Measurements from ENCODE around the gene CXCR1.
A peak's percentile ranks its signal among the peaks of the same experiment; 100 is the strongest.
"Not testable (repeated sequence)": the region's sequence is repeated elsewhere in the genome, so short reads cannot be mapped to it uniquely, and the experiment has no call there.

The CXCR1 gene

DNA sequence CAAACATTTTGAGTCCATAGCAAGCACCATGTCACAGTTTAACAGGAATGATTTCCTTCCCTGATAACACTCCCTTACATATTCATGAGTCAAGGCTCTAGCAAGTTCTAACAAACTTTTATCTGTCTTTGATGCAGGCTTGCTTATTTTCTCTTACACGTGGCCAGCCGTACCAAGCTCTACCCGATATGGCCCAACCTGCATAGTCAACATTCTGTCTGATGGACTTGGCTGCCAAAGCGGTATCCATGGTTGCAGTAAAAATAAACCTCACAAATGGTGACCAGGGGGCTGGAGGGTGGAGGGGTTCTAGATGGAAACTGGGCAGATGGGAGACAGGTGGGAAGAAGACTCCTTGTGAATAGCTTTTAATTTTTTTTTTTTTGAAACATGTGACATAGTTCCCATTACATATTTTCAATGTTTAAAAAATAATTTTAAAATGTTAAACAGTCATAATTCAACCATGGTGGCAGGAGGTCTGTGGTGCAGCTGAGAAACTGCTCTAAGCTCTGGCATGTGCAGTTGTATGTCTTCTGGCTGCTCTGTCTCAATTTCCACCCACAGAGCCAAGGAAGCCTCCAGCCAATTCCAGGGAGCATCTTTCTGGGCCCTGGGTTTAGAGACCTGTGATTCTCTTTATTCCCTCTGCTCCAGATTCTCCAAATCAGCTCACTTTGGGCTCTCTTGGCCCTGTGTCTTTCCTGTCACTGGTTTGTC is 20.7 kb upstream of the CXCR1 start:
- Histone ChIP-seq H3K9me3 (ENCODE audit: control insufficient read depth in 1 of 2, low read length in 2 of 2) (no peaks in the 10 kb centered on the region), H3K4me3 (ENCODE audit: low read depth in 1 of 2, low read length in 2 of 2) (no peak overlapping the region), H3K4me1 (ENCODE audit: control insufficient read depth in 1 of 2, insufficient read depth in 2 of 2, low read length in 2 of 2) (peaks cover 0 to 4% of the 10 kb centered on the region in 2 donors), H3K9ac (ENCODE audit: low read depth in 1 of 2, low read length in 2 of 2) (no peak overlapping the region), H3K27ac (ENCODE audit: low read depth, low read length) (no peak overlapping the region), H3K27me3 (ENCODE audit: control insufficient read depth in 1 of 2, insufficient read depth in 2 of 2, low read length in 2 of 2) (no peaks in the 10 kb centered on the region), H3K36me3 (ENCODE audit: control insufficient read depth in 1 of 2, insufficient read depth in 2 of 2, low read length in 2 of 2) (no peaks in the 10 kb centered on the region)

DNA sequence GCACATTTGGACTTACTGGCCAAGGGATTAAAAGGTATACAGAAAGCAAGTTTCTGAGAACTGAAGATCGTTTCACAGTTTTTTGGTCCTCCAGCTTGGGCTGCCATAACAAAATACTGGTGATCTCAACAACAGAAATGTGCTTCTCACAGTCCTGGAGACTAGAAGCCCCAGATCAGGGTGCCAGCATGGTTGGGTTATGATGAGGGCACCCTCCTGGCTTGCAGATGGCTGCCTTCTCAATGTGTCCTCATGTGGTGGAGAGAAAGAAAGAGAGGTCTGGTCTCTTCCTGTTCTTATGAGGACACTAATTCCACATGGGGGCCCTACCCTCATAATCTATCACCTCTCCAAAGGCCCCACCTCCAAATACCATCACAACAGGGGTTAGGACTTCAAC is 20.1 kb upstream of the CXCR1 start:
- H3K36me3 ChIP-seq (ENCODE audit: control insufficient read depth in 1 of 2, insufficient read depth in 2 of 2, low read length in 2 of 2): no peaks in the 10 kb centered on the region
- H3K9me3 ChIP-seq (ENCODE audit: control insufficient read depth in 1 of 2, low read length in 2 of 2): no peaks in the 10 kb centered on the region
- H3K4me1 ChIP-seq (ENCODE audit: control insufficient read depth in 1 of 2, insufficient read depth in 2 of 2, low read length in 2 of 2): peaks cover 0 to 4% of the 10 kb centered on the region in 2 donors
- no peaks in the 10 kb centered on the region for H3K27me3 ChIP-seq (ENCODE audit: control insufficient read depth in 1 of 2, insufficient read depth in 2 of 2, low read length in 2 of 2)
- H3K4me3 ChIP-seq (ENCODE audit: low read depth in 1 of 2, low read length in 2 of 2): no peak overlapping the region
- H3K27ac ChIP-seq (ENCODE audit: low read depth, low read length): no peak overlapping the region
- no peak overlapping the region for H3K9ac ChIP-seq (ENCODE audit: low read depth in 1 of 2, low read length in 2 of 2)

DNA sequence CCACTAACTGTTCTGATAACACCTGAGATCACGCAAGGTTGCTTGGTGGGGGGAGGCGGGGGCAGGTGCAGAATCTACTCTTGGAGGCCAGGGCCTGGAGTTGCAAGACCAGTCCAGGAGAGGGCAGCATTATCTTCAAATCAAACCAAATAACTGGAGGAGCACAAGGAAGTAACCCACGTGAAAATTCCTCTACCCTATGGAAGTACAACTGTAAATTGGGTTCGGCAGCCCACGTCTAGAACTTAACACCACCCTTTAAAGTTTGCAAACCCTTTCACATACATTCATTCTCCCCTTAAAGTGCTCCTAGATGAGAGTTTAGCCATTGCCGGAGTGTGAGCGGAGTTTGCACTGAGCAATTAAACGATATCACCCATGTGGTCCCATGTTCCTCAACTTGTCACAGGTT is 19.6 kb upstream of the CXCR1 start:
- H3K36me3 ChIP-seq (ENCODE audit: control insufficient read depth in 1 of 2, insufficient read depth in 2 of 2, low read length in 2 of 2): no peaks in the 10 kb centered on the region
- peaks cover 0 to 4% of the 10 kb centered on the region in 2 donors for H3K4me1 ChIP-seq (ENCODE audit: control insufficient read depth in 1 of 2, insufficient read depth in 2 of 2, low read length in 2 of 2)
- peak overlapping the region in 1 of 2 donors; percentile 42 for H3K4me3 ChIP-seq (ENCODE audit: low read depth in 1 of 2, low read length in 2 of 2)
- no peaks in the 10 kb centered on the region for H3K9me3 ChIP-seq (ENCODE audit: control insufficient read depth in 1 of 2, low read length in 2 of 2)
- no peaks in the 10 kb centered on the region for H3K27me3 ChIP-seq (ENCODE audit: control insufficient read depth in 1 of 2, insufficient read depth in 2 of 2, low read length in 2 of 2)
- H3K9ac ChIP-seq (ENCODE audit: low read depth in 1 of 2, low read length in 2 of 2): no peak overlapping the region
- no peak overlapping the region for H3K27ac ChIP-seq (ENCODE audit: low read depth, low read length)

DNA sequence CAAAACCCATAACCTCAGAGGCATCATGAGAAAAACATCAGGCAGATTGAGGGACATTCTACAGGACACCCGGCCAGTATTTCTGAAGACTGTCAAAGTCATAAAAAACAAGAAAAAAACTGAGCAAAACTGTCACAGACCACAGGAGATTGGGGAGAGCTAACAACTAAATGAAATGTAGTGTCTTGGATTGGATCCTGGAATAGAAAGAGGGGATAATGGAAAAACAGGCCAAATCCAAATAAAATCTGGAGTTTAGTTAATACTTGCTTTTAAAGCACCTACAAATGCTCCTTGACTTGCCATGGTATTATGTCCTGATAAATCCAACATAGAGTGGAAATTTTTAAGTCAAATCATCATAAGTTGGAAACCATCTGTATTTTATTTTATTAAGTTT is 17.6 kb upstream of the CXCR1 start:
- Histone ChIP-seq H3K9me3 (ENCODE audit: control insufficient read depth in 1 of 2, low read length in 2 of 2) (no peaks in the 10 kb centered on the region), H3K36me3 (ENCODE audit: control insufficient read depth in 1 of 2, insufficient read depth in 2 of 2, low read length in 2 of 2) (no peaks in the 10 kb centered on the region), H3K9ac (ENCODE audit: low read depth in 1 of 2, low read length in 2 of 2) (no peak overlapping the region), H3K4me3 (ENCODE audit: low read depth in 1 of 2, low read length in 2 of 2) (no peak overlapping the region), H3K27ac (ENCODE audit: low read depth, low read length) (no peak overlapping the region), H3K27me3 (ENCODE audit: control insufficient read depth in 1 of 2, insufficient read depth in 2 of 2, low read length in 2 of 2) (no peaks in the 10 kb centered on the region), H3K4me1 (ENCODE audit: control insufficient read depth in 1 of 2, insufficient read depth in 2 of 2, low read length in 2 of 2) (peaks cover 3 to 8% of the 10 kb centered on the region in 2 donors)

DNA sequence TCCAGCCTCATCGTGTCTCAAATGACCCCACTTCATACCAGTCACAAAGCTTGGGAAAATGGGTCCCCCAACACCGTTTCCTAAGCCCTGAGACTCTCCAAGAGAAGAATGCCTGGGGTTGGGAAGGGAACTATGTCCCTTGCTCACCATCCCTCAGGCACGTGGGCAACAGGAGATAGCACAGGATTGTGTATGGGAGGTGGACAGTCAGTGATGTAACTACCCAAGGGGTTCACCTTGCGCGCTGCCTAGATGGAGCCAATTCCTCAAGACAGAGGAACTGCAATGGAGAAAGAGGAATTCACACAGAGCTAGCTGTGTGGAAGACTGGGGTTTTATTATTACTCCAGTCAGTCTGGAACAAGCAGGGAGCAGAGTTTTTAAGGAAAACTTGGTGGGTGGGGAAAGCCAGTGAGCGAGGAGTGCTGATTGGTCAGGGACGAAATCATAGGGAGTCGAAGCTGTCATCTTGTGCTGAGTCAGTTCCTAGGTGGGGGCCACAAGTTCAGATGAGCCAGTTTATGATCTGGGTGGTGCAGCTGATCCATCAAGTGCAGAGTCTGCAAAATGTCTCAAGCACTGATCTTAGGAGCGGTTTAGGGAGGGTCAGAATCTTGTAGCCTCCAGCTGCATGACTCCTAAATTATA is 13.8 kb upstream of the CXCR1 start:
- Histone ChIP-seq H3K36me3 (ENCODE audit: control insufficient read depth in 1 of 2, insufficient read depth in 2 of 2, low read length in 2 of 2) (no peaks in the 10 kb centered on the region), H3K4me1 (ENCODE audit: control insufficient read depth in 1 of 2, insufficient read depth in 2 of 2, low read length in 2 of 2) (peaks cover 3 to 5% of the 10 kb centered on the region in 2 donors), H3K9me3 (ENCODE audit: control insufficient read depth in 1 of 2, low read length in 2 of 2) (no peaks in the 10 kb centered on the region), H3K27ac (ENCODE audit: low read depth, low read length) (no peak overlapping the region), H3K9ac (ENCODE audit: low read depth in 1 of 2, low read length in 2 of 2) (no peak overlapping the region), H3K4me3 (ENCODE audit: low read depth in 1 of 2, low read length in 2 of 2) (no peak overlapping the region), H3K27me3 (ENCODE audit: control insufficient read depth in 1 of 2, insufficient read depth in 2 of 2, low read length in 2 of 2) (no peaks in the 10 kb centered on the region)

DNA sequence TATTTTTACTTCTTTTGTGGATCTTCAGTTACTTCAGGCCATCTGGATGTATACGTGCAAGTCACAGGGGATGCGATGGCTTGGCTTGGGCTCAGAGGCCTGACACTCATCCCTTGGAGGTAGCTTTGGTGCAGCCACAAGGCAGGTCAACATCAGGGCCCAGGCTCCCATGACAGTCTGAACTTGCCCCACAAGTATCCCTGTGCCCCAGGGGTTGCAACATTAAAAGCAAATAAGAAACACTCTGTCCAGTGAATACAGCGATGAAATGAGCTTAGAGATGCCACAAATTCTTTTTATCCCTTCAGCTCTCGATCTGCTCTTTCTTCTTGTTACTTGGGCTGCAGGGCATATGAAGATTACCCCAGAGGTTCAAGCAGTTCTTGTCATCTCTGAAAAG is 13.0 kb upstream of the CXCR1 start:
- H3K9me3 ChIP-seq (ENCODE audit: control insufficient read depth in 1 of 2, low read length in 2 of 2): no peaks in the 10 kb centered on the region

DNA sequence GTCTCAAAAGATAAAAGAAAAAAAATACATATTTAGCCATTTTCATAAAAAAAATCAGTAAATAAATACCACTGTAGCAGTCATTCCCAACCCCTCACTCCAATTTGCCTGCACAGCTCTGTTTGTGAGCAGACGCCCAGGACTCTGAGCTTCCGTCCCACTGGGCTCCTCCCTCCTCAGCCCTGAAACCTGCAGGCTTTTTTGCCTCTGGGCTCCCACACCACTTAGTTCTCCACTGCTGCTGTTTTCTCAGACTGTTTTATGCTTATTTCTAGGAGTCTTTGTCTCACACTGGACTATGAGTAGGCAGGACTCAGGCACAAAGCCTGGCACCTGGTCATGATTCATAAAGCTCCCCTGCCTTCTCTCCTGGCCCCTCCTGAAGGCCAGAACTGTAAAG is 6.1 kb upstream of the CXCR1 start:
- Histone ChIP-seq H3K27me3 (ENCODE audit: control insufficient read depth in 1 of 2, insufficient read depth in 2 of 2, low read length in 2 of 2) (no peaks in the 10 kb centered on the region), H3K36me3 (ENCODE audit: control insufficient read depth in 1 of 2, insufficient read depth in 2 of 2, low read length in 2 of 2) (no peaks in the 10 kb centered on the region), H3K4me3 (ENCODE audit: low read depth in 1 of 2, low read length in 2 of 2) (no peak overlapping the region), H3K9me3 (ENCODE audit: control insufficient read depth in 1 of 2, low read length in 2 of 2) (no peaks in the 10 kb centered on the region), H3K27ac (ENCODE audit: low read depth, low read length) (no peak overlapping the region), H3K4me1 (ENCODE audit: control insufficient read depth in 1 of 2, insufficient read depth in 2 of 2, low read length in 2 of 2) (peaks cover 0 to 4% of the 10 kb centered on the region in 2 donors), H3K9ac (ENCODE audit: low read depth in 1 of 2, low read length in 2 of 2) (no peak overlapping the region)

More for the DNA sequence above, 13.0 kb upstream of the CXCR1 start:
- Histone ChIP-seq H3K9ac (ENCODE audit: low read depth in 1 of 2, low read length in 2 of 2) (no peak overlapping the region), H3K4me1 (ENCODE audit: control insufficient read depth in 1 of 2, insufficient read depth in 2 of 2, low read length in 2 of 2) (peaks cover 3 to 5% of the 10 kb centered on the region in 2 donors), H3K27me3 (ENCODE audit: control insufficient read depth in 1 of 2, insufficient read depth in 2 of 2, low read length in 2 of 2) (no peaks in the 10 kb centered on the region), H3K4me3 (ENCODE audit: low read depth in 1 of 2, low read length in 2 of 2) (no peak overlapping the region), H3K36me3 (ENCODE audit: control insufficient read depth in 1 of 2, insufficient read depth in 2 of 2, low read length in 2 of 2) (no peaks in the 10 kb centered on the region), H3K27ac (ENCODE audit: low read depth, low read length) (no peak overlapping the region)

DNA sequence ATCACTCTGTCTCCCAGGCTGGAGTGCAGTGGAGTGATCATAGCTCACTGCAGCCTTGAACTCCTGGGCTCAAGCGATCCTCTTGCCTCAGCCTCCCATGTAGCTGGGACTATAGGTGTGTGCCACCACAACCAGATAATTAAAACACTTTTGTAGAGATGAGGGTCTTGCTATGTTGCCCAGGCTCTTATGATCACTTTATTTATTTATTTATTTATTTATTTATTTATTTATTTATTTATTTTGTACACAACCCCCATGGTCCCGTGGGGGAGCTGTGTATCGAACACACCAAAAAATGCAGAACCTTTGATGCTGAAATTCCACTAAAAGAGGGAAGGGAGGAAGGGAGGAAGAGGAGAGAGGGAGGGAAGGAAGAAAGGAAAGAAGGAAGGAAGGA is 5.0 kb upstream of the CXCR1 start:
- not testable (repeated sequence) for H3K27me3 ChIP-seq (ENCODE audit: control insufficient read depth in 1 of 2, insufficient read depth in 2 of 2, low read length in 2 of 2); H3K36me3 ChIP-seq (ENCODE audit: control insufficient read depth in 1 of 2, insufficient read depth in 2 of 2, low read length in 2 of 2); H3K4me3 ChIP-seq (ENCODE audit: low read depth in 1 of 2, low read length in 2 of 2); H3K27ac ChIP-seq (ENCODE audit: low read depth, low read length); H3K4me1 ChIP-seq (ENCODE audit: control insufficient read depth in 1 of 2, insufficient read depth in 2 of 2, low read length in 2 of 2); H3K9ac ChIP-seq (ENCODE audit: low read depth in 1 of 2, low read length in 2 of 2); H3K9me3 ChIP-seq (ENCODE audit: control insufficient read depth in 1 of 2, low read length in 2 of 2)

DNA sequence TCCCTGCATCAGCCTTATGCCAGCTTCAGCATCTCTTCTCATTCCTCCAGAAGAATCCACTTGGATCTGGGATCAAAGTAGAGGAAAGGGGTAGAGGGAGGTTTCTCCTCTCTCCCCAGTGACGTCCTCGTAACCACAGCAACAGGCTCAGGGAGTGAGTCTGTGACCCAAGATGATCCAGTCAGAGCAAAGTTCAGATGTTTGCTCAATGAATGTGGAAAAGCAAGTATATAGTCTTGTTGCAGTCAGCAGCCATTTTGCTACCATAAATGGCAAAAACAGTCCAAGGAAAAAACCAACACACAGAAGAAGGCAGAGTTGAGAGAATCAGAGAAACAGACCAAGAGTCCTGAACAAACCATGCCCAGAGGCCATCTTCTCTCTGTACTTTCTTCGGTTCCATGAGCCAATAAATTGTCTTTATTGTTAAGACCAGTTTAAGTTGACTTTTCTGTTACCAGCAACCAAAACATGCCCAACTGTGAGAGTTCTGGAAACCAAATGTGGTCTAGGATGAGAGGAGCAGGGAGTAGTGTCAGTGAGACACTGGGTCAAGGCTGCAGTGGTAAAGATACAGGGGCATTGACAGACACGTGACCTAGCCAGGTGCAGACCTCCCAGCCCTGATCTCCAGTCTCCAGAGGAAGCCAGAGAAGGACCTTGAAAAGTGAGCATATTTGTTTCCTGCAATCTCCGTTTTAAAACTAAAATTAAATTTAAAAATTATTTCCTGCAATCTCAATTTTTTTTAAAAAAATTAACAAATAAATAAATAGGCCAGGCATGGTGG is 3.2 kb upstream of the CXCR1 start:
- no peak overlapping the region for H3K9ac ChIP-seq (ENCODE audit: low read depth in 1 of 2, low read length in 2 of 2)
- H3K36me3 ChIP-seq (ENCODE audit: control insufficient read depth in 1 of 2, insufficient read depth in 2 of 2, low read length in 2 of 2): no peaks in the 10 kb centered on the region
- no peak overlapping the region for H3K27ac ChIP-seq (ENCODE audit: low read depth, low read length)
- peaks cover 0 to 4% of the 10 kb centered on the region in 2 donors for H3K4me1 ChIP-seq (ENCODE audit: control insufficient read depth in 1 of 2, insufficient read depth in 2 of 2, low read length in 2 of 2)
- no peak overlapping the region for H3K4me3 ChIP-seq (ENCODE audit: low read depth in 1 of 2, low read length in 2 of 2)
- H3K9me3 ChIP-seq (ENCODE audit: control insufficient read depth in 1 of 2, low read length in 2 of 2): no peaks in the 10 kb centered on the region
- no peaks in the 10 kb centered on the region for H3K27me3 ChIP-seq (ENCODE audit: control insufficient read depth in 1 of 2, insufficient read depth in 2 of 2, low read length in 2 of 2)

Measured in duodenal mucosa (tissue), 2 donors.